GM10847 (cell line): ENCODE measurements around the gene CPT1B.

Source experiments
- POLR2A ChIP-seq: IDR thresholded peaks from 2 replicates; pipeline ENCODE4 v1.6.1; 2011; ENCODE audit not compliant: insufficient read length; ENCODE audit errors: extremely low read depth

The CPT1B gene

GRCh38 chr22:50524676-50525103, 53.5 kb downstream of the CPT1B start:
- TF ChIP-seq POLR2A = no peak

GRCh38 chr22:50523806-50524675, 54.2 kb downstream of the CPT1B start:
- TF ChIP-seq POLR2A = no peak

GRCh38 chr22:50523458-50523805, 54.8 kb downstream of the CPT1B start:
- no peak for TF ChIP-seq POLR2A

GRCh38 chr22:50522806-50523438, 55.3 kb downstream of the CPT1B start:
- no peak for TF ChIP-seq POLR2A

- TF ChIP-seq POLR2A = no peak
Observed at GRCh38 chr22:50522208-50522805, 55.9 kb downstream of the CPT1B start.

GRCh38 chr22:50521710-50522109, 56.5 kb downstream of the CPT1B start:
- no peak for TF ChIP-seq POLR2A

GRCh38 chr22:50520826-50521453, 57.3 kb downstream of the CPT1B start:
- TF ChIP-seq POLR2A = no peak

GRCh38 chr22:50519151-50519550, 59.1 kb downstream of the CPT1B start:
- no peak for TF ChIP-seq POLR2A
